Measurements from ENCODE around the gene SLC2A2.

- TF ChIP-seq CTCF (IDR thresholded peaks at IDR 0.05) (no peak), POLR2AphosphoS5 (IDR thresholded peaks at IDR 0.05) (no peak), EP300 (IDR thresholded peaks at IDR 0.05; ENCODE audit: low read depth) (no peak)
Measured at GRCh38 chr3:170976190-170976519, 50.4 kb downstream of the SLC2A2 start.
